Measurements from ENCODE around the gene NEGR1.

- no peak for TF ChIP-seq CTCF (IDR thresholded peaks at IDR 0.05)
- TF ChIP-seq POLR2A (IDR thresholded peaks at IDR 0.05) = no peak
These were observed 60.5 kb downstream of the NEGR1 start for GRCh38 chr1:72221811-72222210.

All from thyroid gland (tissue), 4 donors.